Upper lobe of right lung (tissue), 1 donor: ENCODE measurements around the gene NPIPB9. TPM values are rescaled to one million over a fixed set of nuclear protein-coding genes. Genes with fewer than 3 reads are reported as not detected.

Experiments used
- ATAC-seq: fragments of 200-7000 bp; cut with Tn5 transposase; one replicate; pipeline ENCODE4 v1.9.1; 2020; ENCODE audit warnings: mild to moderate bottlenecking, moderate library complexity
- DNase-seq: peaks from one replicate; pipeline ENCODE4 v3.0.0-alpha.2; 2020
- H3K27ac ChIP-seq: fragments of 200-600 bp; one replicate; pipeline ENCODE4 v1.8.0; 2022
- H3K27me3 ChIP-seq: fragments of 200-600 bp; one replicate; pipeline ENCODE4 v1.8.0; 2022; ENCODE audit warnings: mild to moderate bottlenecking
- H3K36me3 ChIP-seq: fragments of 200-600 bp; one replicate; pipeline ENCODE4 v1.8.0; 2022
- H3K4me1 ChIP-seq: fragments of 200-600 bp; one replicate; pipeline ENCODE4 v1.8.0; 2022
- H3K4me3 ChIP-seq: fragments of 200-600 bp; one replicate; pipeline ENCODE4 v1.8.0; 2022; ENCODE audit warnings: mild to moderate bottlenecking
- H3K9me3 ChIP-seq: fragments of 200-600 bp; one replicate; pipeline ENCODE4 v1.8.0; 2022
- intact Hi-C: fragments of 100-400 bp; cut with DNase I; formaldehyde crosslinking; loops from one replicate; pipeline ENCODE4 v1.11.0; 2022
- microRNA-seq: library from miRNA; unstranded; fragments of <30 nt; microRNA quantifications from one replicate; pipeline ENCODE4 v1.2.0, GENCODE V29; 2020; ENCODE audit warnings: borderline microRNAs expressed
- total RNA-seq: library from RNA; stranded (reverse); fragmentation: NEBNext Ultra II Directional; extraction: Animal tissue kit (Norgen Biotek cat#: 25700); gene quantifications from one replicate; pipeline ENCODE4 v1.2.1, GENCODE V29; 2021
- TF ChIP-seq, protein P1 (sequence below): fragments of 200-600 bp; IDR thresholded peaks from one replicate; pipeline ENCODE4 v1.8.0; 2022; ENCODE audit warnings: antibody characterized with exemption
- donor health status: DM: no; HTN: yes; CAD: no; lungs with severe emphysema.

The NPIPB9 gene
- total RNA-seq, 1 donor from 2014 or later: 3.5 TPM

DNA sequence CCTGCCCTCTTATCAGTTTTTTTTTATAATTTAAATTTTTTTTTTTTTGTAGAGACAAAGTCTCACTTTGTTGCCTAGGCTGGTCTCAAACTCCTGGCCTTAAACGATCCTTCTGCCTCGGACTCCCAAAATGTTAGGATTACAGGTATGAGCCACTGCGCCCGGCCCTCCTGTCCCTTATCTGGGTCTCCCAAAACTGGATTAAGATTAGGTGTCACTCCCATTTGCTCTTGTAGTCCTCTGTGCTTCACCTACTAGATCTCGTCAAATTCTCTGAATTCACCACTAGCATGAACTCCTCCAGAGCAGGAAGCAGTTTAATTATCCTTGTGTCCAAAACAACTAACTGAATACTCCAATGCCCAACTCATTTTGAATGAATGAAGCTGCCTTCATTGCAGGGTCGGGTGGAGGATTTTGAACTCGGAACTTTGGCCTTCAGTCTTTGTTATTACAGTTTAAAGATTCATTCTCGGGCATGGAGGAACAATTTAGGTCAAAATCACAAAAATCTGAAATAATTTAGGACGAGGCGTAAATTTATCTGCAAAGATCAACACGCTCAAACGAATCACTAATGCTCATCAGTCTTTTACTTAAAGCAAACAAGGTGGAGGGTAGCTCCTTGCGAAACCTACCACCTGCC, 70.4 kb downstream of the NPIPB9 start:
- H3K9me3 ChIP-seq: no peaks in the 10 kb centered on the region
- H3K4me1 ChIP-seq: peaks cover 18% of the 10 kb centered on the region
- H3K36me3 ChIP-seq: peaks cover 20% of the 10 kb centered on the region
- peak overlapping the region; percentile 99 for H3K27ac ChIP-seq
- intact Hi-C loops: no loop called here
- DNase-seq (no peak), ATAC-seq (no peak)
- H3K4me3 ChIP-seq: peak overlapping the region; percentile 100
- TF ChIP-seq, protein P1, sequence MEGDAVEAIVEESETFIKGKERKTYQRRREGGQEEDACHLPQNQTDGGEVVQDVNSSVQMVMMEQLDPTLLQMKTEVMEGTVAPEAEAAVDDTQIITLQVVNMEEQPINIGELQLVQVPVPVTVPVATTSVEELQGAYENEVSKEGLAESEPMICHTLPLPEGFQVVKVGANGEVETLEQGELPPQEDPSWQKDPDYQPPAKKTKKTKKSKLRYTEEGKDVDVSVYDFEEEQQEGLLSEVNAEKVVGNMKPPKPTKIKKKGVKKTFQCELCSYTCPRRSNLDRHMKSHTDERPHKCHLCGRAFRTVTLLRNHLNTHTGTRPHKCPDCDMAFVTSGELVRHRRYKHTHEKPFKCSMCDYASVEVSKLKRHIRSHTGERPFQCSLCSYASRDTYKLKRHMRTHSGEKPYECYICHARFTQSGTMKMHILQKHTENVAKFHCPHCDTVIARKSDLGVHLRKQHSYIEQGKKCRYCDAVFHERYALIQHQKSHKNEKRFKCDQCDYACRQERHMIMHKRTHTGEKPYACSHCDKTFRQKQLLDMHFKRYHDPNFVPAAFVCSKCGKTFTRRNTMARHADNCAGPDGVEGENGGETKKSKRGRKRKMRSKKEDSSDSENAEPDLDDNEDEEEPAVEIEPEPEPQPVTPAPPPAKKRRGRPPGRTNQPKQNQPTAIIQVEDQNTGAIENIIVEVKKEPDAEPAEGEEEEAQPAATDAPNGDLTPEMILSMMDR: no peak
- H3K27me3 ChIP-seq: no peaks in the 10 kb centered on the region

Small RNA genes within 50 kb of the gene (microRNA-seq; reads per million reads assigned to microRNA genes)
- not detected for gene MIR6862-2

Other genes with a start within 250 kb of the NPIPB9 start
- gene IL27, start 245.0 kb upstream of the NPIPB9 start, total RNA-seq: not detected
- gene NUPR1, start 212.8 kb upstream of the NPIPB9 start, total RNA-seq: 291 TPM
- 33.5 TPM for gene SGF29, start 197.9 kb upstream of the NPIPB9 start, total RNA-seq
- 13.0 TPM for gene SULT1A2, start 154.7 kb upstream of the NPIPB9 start, total RNA-seq
- gene SULT1A1, start 141.7 kb upstream of the NPIPB9 start, total RNA-seq: 55.4 TPM
- gene NPIPB8, start 113.7 kb upstream of the NPIPB9 start, total RNA-seq: 2.8 TPM
- 507 TPM for gene EIF3C, start 40.3 kb upstream of the NPIPB9 start, total RNA-seq
- gene ATXN2L, start 71.2 kb downstream of the NPIPB9 start, total RNA-seq: 118 TPM
- 134 TPM for gene TUFM, start 94.6 kb downstream of the NPIPB9 start, total RNA-seq
- gene SH2B1, start 112.1 kb downstream of the NPIPB9 start, total RNA-seq: 51.9 TPM
- 0.46 TPM for gene ATP2A1, start 126.7 kb downstream of the NPIPB9 start, total RNA-seq
- gene RABEP2, start 173.5 kb downstream of the NPIPB9 start, total RNA-seq: 23.4 TPM
- gene CD19, start 180.2 kb downstream of the NPIPB9 start, total RNA-seq: not detected
- 36.3 TPM for gene NFATC2IP, start 199.2 kb downstream of the NPIPB9 start, total RNA-seq
- gene SPNS1, start 223.0 kb downstream of the NPIPB9 start, total RNA-seq: 52.2 TPM
- gene LAT, start 233.3 kb downstream of the NPIPB9 start, total RNA-seq: 13.4 TPM